Kidney capillary endothelial cell (primary cell): Measurements from ENCODE around the gene MARCHF2.
"Not testable (repeated sequence)": the region's sequence is repeated elsewhere in the genome, so short reads cannot be mapped to it uniquely, and the experiment has no call there.

ENCODE experiments used
- DNase-seq: peaks from one replicate; pipeline ENCODE4 v3.0.0-alpha.2; 2018; ENCODE audit warnings: low spot score

MARCHF2 gene, protein sequence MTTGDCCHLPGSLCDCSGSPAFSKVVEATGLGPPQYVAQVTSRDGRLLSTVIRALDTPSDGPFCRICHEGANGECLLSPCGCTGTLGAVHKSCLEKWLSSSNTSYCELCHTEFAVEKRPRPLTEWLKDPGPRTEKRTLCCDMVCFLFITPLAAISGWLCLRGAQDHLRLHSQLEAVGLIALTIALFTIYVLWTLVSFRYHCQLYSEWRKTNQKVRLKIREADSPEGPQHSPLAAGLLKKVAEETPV

DNA sequence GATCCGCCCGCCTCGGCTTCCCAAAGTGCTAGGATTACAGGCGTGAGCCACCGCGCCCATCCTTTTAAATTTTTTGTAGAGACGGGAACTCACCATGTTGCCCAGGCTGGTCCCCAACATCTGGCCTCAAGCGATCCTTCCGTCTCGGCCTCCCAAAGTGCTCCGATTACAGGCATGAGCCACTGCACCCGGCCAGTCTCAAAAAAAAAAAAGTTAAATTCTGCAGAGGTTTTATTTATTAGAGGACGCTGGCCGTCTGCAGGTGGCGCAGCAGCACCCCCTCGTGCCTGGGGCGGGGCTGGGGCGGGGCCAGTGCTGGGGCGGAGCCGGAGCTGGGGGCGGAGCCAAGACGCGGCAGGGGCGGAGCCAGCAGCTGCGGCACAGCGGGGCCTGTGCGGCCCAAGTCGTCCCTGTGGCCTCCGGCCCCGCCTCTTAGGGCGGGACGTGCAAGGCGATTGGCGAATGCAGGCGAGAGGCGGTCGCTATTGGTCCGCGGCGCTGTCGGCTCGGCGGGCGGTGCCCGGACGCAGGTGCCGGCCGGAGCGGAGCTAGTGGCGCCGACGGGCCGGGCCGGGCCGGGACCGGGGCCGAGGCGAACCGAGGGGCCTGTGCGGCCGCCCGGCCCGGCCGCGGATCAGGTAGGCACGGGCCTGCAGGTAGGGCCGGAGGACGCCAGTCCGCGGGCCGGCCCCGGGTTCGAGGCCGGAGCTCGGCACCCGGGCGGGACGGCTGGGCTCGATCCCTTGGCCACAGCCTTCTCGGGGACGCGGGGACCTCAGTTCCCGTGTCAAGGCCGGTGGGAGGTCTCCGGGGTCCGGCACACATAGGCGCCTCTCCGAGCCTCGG lies at the start of gene MARCHF2:
Gene MARCHF2 (plus strand): TSS at position 523 of the 846 bp plus-strand sequence. CDS start 8,536 bp downstream, outside the sequence.
- peak; percentile 95 for DNase-seq

DNA sequence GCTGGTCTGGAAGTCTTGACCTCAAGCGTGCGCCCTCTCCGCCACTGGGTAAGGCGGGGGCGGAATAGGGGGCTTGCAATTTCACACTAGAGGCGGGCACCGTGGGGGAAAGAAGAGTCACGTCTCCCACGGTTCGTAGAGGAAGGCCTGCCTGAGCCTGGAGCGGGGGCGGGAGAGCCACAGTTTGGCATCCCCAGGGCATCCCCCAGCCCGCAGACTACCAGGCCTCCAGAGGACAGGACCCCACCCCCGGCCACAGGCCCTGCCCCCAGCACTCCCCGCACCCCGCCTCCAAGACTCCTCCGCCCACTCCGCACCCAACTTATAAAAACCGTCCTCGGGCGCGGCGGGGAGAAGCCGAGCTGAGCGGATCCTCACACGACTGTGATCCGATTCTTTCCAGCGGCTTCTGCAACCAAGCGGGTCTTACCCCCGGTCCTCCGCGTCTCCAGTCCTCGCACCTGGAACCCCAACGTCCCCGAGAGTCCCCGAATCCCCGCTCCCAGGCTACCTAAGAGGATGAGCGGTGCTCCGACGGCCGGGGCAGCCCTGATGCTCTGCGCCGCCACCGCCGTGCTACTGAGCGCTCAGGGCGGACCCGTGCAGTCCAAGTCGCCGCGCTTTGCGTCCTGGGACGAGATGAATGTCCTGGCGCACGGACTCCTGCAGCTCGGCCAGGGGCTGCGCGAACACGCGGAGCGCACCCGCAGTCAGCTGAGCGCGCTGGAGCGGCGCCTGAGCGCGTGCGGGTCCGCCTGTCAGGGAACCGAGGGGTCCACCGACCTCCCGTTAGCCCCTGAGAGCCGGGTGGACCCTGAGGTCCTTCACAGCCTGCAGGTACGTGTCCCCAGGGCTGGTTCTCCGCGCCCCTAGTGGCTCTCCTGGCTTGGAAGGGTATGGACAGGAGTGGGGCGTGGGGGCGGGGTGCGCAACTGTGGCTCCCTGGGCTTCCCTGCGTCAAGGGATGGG lies 49.0 kb upstream of the MARCHF2 start, which contains the start of gene ANGPTL4:
Gene ANGPTL4 (plus strand): TSS at position 353 of the 969 bp plus-strand sequence. CDS start 167 bp downstream, at position 520.
- peak; percentile 47 for DNase-seq

DNA sequence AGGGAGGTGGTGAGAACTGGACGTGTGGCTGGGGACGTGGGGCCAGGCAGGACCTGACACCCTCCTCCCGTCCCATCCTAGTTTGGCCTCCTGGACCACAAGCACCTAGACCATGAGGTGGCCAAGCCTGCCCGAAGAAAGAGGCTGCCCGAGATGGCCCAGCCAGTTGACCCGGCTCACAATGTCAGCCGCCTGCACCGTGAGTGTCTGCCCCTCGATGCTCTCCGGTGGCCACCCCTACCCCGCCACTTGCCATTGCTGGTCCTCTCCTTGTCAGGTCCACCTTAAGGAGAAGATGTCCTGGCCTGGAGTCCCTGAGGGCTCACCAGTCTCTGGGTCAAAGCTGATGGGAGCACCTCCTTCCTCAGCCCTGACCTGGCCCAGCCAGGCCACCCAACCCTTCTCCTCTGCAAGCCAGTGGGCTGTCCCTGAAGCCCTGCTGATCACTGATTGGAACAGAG lies 47.0 kb upstream of the MARCHF2 start:
- no peak for DNase-seq

DNA sequence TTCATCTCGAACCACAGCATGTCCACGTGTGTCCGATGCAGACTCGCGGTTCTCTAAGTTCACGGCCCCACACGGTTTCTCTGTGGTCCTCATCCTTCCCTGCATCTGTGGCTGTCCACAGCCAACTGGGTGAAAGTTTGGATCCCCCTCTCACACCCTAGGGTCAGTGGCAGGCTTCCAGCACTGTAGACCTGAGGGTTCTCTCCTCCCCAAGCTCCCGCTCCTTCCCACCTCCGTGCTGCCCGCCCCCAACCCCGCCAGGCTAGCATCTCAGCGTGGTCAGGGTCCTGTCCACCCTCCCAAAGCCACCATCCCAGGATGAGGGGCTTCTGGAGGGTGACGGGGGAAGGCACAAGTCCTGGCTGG lies 46.2 kb upstream of the MARCHF2 start:
- no peak for DNase-seq

DNA sequence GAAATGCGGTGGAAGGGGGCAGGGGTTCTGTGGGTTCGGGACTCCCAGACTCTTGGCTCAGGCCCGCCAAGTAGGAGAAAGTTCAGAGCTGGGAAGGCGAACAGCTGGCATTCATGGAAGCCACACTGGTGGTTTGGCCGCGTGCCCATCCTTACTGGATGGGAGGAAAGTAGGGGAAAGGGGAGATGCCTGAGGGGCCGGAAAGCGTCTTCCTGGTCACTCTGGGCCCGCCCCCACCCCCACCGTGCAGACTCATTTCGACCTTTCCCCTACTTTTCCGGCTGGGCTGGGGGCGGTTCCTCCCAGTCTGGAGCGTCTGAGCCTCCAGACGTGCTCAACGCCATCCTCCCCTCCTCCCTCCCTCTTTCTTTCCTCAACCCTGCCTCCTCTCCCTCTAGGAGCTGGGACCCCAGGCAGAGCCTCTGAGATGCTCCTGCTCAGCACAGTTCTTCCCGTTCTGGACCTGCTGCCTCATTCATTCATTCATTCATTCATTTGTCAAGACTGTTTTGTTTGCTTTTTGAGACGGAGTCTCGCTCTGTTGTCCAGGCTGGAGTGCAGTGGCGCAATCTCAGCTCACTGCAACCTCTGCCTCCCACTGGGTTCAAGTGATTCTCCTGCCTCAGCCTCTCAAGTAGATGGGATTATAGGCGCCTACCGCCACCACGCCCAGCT lies 45.6 kb upstream of the MARCHF2 start:
- DNase-seq = no peak

DNA sequence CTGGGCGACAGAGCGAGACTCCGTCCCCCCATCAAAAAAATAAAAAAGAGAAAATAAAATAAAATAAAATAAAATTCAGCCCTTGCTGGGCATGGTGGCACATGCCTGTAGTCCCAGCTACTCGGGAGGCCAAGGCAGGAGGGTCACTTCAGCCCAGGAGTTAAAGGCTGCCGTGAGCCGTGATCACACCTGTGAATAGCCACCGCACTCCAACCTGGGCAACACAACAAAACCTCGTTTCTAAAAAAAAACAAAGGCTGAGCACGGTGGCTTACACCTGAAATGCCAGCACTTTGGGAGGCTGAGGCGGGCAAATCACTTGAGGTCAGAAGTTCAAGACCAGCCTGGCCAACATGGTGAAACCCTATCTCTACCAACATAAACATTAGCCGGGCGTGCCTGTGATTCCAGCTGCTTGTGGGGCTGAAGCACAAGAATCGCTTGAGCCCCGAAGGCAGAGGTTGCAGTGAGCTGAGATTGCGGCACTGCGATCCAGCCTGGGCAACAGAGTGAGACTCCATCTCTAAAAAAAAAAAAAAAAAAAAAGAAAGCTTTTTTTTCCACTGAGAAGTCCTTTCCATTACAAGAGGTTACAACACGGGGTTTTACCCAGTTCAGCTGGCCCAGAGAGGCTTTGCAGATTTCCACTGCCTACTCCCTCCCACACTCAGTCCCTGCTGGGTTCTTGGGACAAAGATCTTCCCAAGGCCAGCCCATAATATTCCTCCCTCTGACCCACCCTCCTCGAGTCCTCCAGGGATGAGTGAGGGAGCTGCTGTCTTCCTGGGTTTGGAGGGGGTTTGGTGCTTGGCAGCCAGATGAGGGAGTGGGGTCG lies 42.7 kb upstream of the MARCHF2 start:
- no peak for DNase-seq

DNA sequence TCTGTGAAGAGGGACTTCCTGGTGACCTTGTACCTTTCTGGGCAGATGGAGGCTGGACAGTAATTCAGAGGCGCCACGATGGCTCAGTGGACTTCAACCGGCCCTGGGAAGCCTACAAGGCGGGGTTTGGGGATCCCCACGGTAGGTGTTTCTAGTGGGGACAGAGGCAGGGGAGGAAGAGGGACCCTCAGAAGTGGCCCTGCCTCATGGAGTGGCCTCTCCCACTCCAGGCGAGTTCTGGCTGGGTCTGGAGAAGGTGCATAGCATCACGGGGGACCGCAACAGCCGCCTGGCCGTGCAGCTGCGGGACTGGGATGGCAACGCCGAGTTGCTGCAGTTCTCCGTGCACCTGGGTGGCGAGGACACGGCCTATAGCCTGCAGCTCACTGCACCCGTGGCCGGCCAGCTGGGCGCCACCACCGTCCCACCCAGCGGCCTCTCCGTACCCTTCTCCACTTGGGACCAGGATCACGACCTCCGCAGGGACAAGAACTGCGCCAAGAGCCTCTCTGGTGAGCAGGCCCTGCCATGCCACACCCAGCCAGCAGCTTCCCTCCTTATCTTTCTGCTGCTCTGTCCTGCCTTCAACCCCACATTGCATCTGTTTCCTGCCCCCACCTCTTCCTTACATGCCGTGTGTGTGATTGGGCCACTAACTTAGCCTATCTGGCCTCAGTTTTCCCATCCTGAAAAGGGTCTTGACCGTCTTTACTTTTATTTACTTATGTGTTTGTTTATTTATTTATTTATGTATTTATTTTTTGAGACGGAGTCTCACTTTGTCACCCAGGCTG lies 41.9 kb upstream of the MARCHF2 start:
- no peak for DNase-seq

DNA sequence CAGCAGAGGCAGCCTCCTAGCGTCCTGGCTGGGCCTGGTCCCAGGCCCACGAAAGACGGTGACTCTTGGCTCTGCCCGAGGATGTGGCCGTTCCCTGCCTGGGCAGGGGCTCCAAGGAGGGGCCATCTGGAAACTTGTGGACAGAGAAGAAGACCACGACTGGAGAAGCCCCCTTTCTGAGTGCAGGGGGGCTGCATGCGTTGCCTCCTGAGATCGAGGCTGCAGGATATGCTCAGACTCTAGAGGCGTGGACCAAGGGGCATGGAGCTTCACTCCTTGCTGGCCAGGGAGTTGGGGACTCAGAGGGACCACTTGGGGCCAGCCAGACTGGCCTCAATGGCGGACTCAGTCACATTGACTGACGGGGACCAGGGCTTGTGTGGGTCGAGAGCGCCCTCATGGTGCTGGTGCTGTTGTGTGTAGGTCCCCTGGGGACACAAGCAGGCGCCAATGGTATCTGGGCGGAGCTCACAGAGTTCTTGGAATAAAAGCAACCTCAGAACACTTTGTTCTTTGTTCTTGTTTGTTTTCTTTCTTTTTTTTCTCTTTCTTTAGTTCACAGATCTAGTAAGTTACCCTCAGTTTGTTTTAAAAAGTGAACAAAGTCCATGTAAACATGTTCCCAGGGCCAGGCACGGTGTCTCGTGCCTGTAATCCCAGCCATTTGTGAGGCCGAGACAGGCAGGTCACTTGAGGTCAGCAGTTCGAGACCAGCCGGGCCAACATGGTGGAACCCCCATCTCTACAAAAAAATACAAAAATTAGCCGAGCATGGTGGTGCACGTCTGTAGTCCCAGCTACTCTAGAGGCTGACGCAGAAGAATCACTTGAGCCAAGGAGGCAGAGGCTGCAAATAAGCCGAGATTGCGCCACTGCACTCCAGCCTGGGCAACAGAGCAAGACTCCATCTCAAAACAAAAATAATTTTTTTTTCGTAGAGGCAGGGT lies 39.0 kb upstream of the MARCHF2 start:
- DNase-seq = no peak

DNA sequence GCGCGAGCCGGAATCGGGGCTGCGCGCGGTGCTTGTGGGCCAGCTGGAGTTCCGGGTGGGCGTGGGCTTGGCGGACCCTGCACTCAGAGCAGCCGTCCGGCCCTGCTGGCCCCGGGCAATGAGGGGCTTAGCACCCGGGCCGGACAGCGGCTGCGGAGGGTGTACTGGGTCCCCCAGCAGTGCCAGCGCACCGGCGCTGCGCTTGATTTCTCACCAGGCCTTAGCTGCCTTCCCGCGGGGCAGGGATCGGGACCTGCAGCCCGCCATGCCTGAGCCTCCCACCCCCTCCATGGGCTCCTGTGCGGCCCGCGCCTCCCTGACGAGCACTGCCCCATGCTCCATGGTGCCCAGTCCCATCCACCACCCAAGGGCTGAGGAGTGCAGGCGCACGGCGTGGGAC lies 37.3 kb upstream of the MARCHF2 start:
- DNase-seq = not testable (repeated sequence)

DNA sequence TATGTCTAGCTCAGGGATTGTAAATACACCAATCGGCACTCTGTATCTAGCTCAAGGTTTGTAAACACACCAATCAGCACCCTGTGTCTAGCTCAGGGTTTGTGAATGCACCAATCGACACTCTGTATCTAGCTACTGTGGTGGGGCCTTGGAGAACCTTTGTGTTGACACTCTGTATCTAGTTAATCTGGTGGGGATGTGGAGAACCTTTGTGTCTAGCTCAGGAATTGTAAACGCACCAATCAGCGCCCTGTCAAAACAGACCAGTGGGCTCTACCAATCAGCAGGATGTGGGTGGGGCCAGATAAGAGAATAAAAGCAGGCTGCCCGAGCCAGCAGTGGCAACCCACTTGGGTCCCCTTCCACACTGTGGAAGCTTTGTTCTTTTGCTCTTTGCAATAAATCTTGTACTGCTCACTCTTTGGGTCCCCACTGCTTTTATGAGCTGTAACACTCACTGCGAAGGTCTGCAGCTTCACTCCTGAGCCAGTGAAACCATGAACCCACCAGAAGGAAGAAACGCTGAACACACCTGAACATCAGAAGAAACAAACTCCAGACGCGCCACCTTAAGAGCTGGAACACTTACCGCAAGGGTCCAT lies 36.6 kb upstream of the MARCHF2 start:
- not testable (repeated sequence) for DNase-seq

DNA sequence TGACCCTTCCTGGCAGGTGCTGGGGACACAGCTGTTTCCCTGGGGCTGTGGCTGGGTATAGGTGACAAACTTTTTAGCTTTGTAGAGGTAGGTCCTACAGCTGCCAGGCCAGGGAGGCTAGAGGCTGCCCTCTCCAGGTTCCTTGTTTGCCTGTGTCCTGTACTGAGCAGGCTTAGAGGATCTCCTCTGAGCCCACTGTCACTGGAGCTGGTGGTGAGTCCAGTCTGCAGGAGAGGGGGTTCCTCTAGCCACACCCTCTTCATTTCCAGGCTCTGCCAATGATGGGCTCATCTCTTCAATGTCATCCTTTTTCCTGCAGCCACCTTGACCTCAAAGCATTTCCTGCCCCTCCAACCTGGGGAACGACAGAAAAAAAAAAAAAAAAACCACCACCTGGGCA lies 35.5 kb upstream of the MARCHF2 start:
- no peak for DNase-seq

DNA sequence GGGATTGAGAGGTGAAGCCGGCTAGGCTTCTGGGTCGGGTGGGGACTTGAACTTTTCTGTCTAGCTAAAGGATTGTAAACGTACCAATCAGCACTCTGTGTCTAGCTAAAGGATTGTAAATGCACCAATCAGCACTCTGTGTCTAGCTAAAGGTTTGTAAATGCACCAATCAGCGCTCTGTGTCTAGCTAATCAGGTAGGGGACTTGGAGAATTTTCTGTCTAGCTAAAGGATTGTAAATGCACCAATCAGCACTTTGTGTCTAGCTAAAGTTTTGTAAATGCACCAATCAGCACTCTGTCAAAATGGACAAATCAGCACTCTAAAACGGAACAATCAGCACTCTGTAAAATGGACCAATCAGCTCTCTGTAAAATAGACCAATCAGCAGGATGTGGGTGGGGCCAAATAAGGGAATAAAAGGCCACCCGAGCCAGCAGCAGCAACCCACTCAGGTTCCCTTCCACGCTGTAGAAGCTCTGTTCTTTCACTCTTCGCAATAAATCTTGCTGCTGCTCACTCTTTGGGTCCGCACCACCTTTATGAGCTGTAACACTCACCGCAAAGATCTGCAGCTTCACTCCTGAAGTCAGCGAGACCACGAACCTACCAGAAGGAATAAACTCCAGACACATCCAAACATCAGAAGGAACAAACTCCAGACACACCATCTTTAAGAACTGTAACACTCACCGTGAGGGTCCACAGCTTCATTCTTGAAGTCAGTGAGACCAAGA lies 33.8 kb upstream of the MARCHF2 start:
- not testable (repeated sequence) for DNase-seq

DNA sequence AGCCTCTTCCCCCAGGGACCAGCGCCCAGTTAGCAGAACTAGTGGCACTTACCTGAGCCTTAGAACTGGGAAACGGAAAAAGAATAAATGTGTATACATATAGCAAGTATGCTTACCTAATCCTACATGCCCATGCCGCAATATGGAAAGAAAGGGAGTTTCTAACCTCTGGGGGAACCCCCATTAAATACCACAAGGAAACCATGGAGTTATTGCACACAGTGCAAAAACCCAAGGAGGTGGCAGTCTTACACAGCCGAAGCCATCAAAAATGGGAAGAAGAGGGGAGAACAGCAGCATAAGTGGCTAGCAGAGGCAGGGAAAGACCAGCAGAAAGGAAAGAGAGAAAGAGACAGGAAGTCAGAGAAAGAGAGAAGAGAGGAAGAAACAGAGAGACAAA lies 28.5 kb upstream of the MARCHF2 start:
- not testable (repeated sequence) for DNase-seq

DNA sequence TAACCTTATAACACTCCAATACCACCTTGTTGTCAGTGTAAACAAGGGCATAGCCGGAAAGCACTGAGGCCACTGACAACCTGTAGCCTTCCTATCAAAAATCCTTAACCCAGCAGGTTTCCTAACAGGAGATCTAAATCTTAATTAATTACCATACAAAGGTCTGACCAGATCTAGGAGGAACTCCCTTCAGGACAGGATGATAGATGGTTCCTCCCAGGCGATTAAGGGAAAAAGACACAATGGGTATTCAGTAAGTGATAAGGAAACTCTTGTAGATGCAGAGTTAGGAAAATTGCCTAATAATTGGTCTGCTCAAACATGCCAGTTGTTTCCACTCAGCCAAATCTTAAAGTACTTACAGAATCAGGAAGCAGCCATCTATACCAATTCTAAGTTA lies 28.0 kb upstream of the MARCHF2 start:
- not testable (repeated sequence) for DNase-seq

DNA sequence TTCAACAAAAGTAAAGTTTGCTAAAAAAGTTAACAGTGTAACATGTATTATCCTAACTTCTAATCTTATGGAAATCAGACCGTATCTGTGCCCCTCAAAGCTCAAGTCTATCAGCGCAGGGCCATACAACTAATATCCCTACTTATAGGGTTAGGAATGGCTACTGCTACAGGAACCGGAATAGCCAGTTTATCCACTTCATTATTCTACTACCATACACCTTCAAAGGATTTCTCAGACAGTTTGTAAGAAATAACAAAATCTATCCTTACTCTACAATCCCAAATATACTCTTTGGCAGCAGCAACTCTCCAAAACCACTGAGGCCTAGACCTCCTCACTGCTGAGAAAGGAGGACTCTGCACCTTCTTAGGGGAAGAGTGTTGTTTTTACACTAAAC lies 27.5 kb upstream of the MARCHF2 start:
- not testable (repeated sequence) for DNase-seq

DNA sequence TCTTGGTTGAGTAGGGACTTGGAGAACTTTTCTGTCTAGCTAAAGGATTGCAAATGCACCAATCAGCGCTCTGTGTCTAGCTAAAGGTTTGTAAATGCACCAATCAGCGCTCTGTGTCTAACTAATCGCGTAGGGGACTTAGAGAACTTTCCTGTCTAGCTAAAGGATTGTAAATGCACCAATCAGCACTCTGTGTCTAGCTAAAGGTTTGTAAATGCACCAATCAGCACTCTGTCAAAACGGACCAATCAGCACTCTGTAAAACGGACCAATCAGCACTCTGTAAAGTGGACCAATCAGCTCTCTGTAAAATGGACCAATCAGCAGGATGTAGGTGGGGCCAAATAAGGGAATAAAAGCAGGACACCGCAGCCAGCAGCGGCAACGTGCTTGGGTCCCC lies 26.7 kb upstream of the MARCHF2 start:
- DNase-seq = not testable (repeated sequence)

DNA sequence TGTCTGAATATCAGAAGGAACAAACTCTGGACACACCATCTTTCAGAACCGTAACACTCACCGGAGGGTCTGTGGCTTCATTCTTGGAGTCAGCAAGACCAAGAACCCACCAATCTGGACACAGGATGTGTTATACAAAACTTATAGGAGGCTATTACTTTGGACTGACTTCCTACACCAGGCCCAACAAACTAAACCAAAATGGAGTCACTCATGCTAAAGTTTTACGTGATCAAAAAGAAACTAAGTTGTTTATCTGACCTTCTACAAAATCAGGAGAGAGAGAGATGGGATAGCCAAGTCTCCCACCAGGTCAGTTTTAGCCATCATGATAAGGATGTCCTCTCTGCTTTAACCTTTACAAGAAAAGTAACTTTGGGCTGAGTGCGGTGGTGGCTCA lies 26.1 kb upstream of the MARCHF2 start:
- DNase-seq = no peak
